ENCODE data around the gene PWWP2A. TPM values are rescaled to one million over a fixed set of nuclear protein-coding genes. Genes with fewer than 3 reads are reported as not detected.

Gene PWWP2A
- total and polyA plus RNA-seq, 2 experiments from 2014 or later: 51.5 to 81.6 TPM

- no peaks in the 10 kb centered on the region for H3K9me3 Mint-ChIP-seq
- H3K27ac ChIP-seq (ENCODE audit: low read depth): peak overlapping the region; percentile 83
- H3K36me3 Mint-ChIP-seq (ENCODE audit: low read depth): peaks cover 10% of the 10 kb centered on the region
- peaks cover 23% of the 10 kb centered on the region for H3K4me1 Mint-ChIP-seq
- no peaks in the 10 kb centered on the region for H4K20me1 ChIP-seq (replicated peaks; ENCODE audit: insufficient read depth)
- H3K4me2 ChIP-seq: no peak overlapping the region
- H3F3A ChIP-seq (replicated peaks; ENCODE audit: low read depth): no peaks in the 10 kb centered on the region
- TF ChIP-seq ZNF331 (CRISPR knock-in tag; IDR thresholded peaks at IDR 0.05; ENCODE audit: low read depth): no peak
- TF ChIP-seq JUNB (IDR thresholded peaks at IDR 0.05; ENCODE audit: unreplicated experiment): no peak
- no peak for TF ChIP-seq NANOG (IDR thresholded peaks at IDR 0.05; ENCODE audit: borderline replicate concordance)
- no peak for TF ChIP-seq POLR2AphosphoS5 (IDR thresholded peaks at IDR 0.05; ENCODE audit: low read depth)
- H3K27me3 ChIP-seq (ENCODE audit: insufficient read depth): no peaks in the 10 kb centered on the region
- no peaks in the 10 kb centered on the region for H3K9me2 ChIP-seq (ENCODE audit: insufficient read depth)
- H2AFZ ChIP-seq: no peak overlapping the region
- H3K27me3 Mint-ChIP-seq (ENCODE audit: insufficient read depth, low read depth, poor library complexity): peaks cover 3% of the 10 kb centered on the region
- no peak for ATAC-seq
- peaks cover 19% of the 10 kb centered on the region for H3K4me1 ChIP-seq (ENCODE audit: insufficient read depth)
- no peak for DNase-seq (ENCODE audit: low spot score)
- no peak overlapping the region for H3K4me3 ChIP-seq
- H3K27ac Mint-ChIP-seq: peak overlapping the region; percentile 100
- H3K4me3 Mint-ChIP-seq: no peak overlapping the region
- H3K36me3 ChIP-seq (ENCODE audit: insufficient read depth): no peaks in the 10 kb centered on the region; the same call in 1 of the 2 replicates
- H3K79me2 ChIP-seq (replicated peaks; ENCODE audit: insufficient read depth): 0 out of 2 replicates have a peak, but pooled peaks cover 4% of the 10 kb centered on the region
These were observed 37.8 kb downstream of the PWWP2A start for GRCh38 chr5:160081495-160081894.

GRCh38 chr5:160079753-160080152, 39.5 kb downstream of the PWWP2A start:
- Histone ChIP-seq H3K4me3 (no peak overlapping the region), H3K4me1 (ENCODE audit: insufficient read depth) (peaks cover 19% of the 10 kb centered on the region), H3K9me2 (ENCODE audit: insufficient read depth) (no peaks in the 10 kb centered on the region), H3F3A (replicated peaks; ENCODE audit: low read depth) (no peaks in the 10 kb centered on the region), H3K79me2 (replicated peaks; ENCODE audit: insufficient read depth) (0 out of 2 replicates have a peak, but pooled peaks cover 4% of the 10 kb centered on the region), H3K4me2 (no peak overlapping the region), H2AFZ (no peak overlapping the region), H3K27ac (ENCODE audit: low read depth) (peak overlapping the region; percentile 83; the same call in 1 of the 2 replicates), H3K36me3 (ENCODE audit: insufficient read depth) (no peaks in the 10 kb centered on the region; the same call in 1 of the 2 replicates), H3K27me3 (ENCODE audit: insufficient read depth) (no peaks in the 10 kb centered on the region), H4K20me1 (replicated peaks; ENCODE audit: insufficient read depth) (no peaks in the 10 kb centered on the region)
- peaks cover 13% of the 10 kb centered on the region for H3K36me3 Mint-ChIP-seq (ENCODE audit: low read depth)
- DNase-seq (ENCODE audit: low spot score) (no peak), ATAC-seq (no peak)
- no peaks in the 10 kb centered on the region for H3K9me3 Mint-ChIP-seq
- peak overlapping the region; percentile 94 for H3K27ac Mint-ChIP-seq
- peaks cover 3% of the 10 kb centered on the region for H3K27me3 Mint-ChIP-seq (ENCODE audit: insufficient read depth, low read depth, poor library complexity)
- no peak overlapping the region for H3K4me3 Mint-ChIP-seq
- peaks cover 23% of the 10 kb centered on the region for H3K4me1 Mint-ChIP-seq
- TF ChIP-seq ETS1 (IDR thresholded peaks at IDR 0.05) (no peak), NANOG (IDR thresholded peaks at IDR 0.05; ENCODE audit: borderline replicate concordance) (no peak), EZH2 (IDR thresholded peaks at IDR 0.05; ENCODE audit: low read depth, unreplicated experiment) (no peak), CTCF (conservative IDR thresholded peaks at IDR 0.05; ENCODE audit: low read depth in 2 of 2) (no peak), POLR2AphosphoS5 (IDR thresholded peaks at IDR 0.05; ENCODE audit: low read depth) (no peak), STAT1 (IDR thresholded peaks at IDR 0.05; ENCODE audit: unreplicated experiment) (no peak), JUNB (IDR thresholded peaks at IDR 0.05; ENCODE audit: unreplicated experiment) (no peak), ZNF331 (CRISPR knock-in tag; IDR thresholded peaks at IDR 0.05; ENCODE audit: low read depth) (no peak), ZNF114 (CRISPR knock-in tag; IDR thresholded peaks at IDR 0.05) (no peak), CREB1 (CRISPR knock-in tag; IDR thresholded peaks at IDR 0.05; ENCODE audit: low read depth) (no peak), ZNF462 (CRISPR knock-in tag; IDR thresholded peaks at IDR 0.05) (no peak), EZH2phosphoT487 (IDR thresholded peaks at IDR 0.05; ENCODE audit: unreplicated experiment) (no peak)
